Immature natural killer cell (primary cell): Measurements from ENCODE around the gene PIGO. TPM values are rescaled to one million over a fixed set of nuclear protein-coding genes. Genes with fewer than 3 reads are reported as not detected.

Experiments used
- DNase-seq, 3 donors: peaks; one replicate each; pipeline ENCODE4 v3.0.0; 2022; ENCODE audit warnings: mixed read lengths in 1 of 3
- H3K27ac Mint-ChIP-seq, 6 donors: one replicate each; pipeline ENCODE4 v1.8.0; 2020; ENCODE audit warnings: mixed read lengths in 6 of 6, mild to moderate bottlenecking in 5 of 6, inconsistent platforms in 4 of 6, moderate library complexity in 3 of 6
- H3K27me3 Mint-ChIP-seq, 3 donors: one replicate each; pipeline ENCODE4 v1.8.0; 2020 to 2021; ENCODE audit warnings: low read depth in 3 of 3, mild to moderate bottlenecking in 3 of 3, mixed read lengths in 3 of 3, moderate library complexity in 3 of 3, inconsistent platforms in 1 of 3
- H3K36me3 Mint-ChIP-seq, 3 donors: one replicate each; pipeline ENCODE4 v1.8.0; 2020; ENCODE audit warnings: mixed read lengths in 3 of 3, inconsistent platforms in 2 of 3, mild to moderate bottlenecking in 2 of 3
- H3K4me1 Mint-ChIP-seq, 2 donors: one replicate each; pipeline ENCODE4 v1.8.0; 2020; ENCODE audit warnings: inconsistent platforms in 2 of 2, mild to moderate bottlenecking in 2 of 2, mixed read lengths in 2 of 2, moderate library complexity in 1 of 2
- H3K4me3 Mint-ChIP-seq, 5 donors: one replicate each; pipeline ENCODE4 v1.8.0; 2020; ENCODE audit warnings: mild to moderate bottlenecking in 5 of 5, mixed read lengths in 5 of 5, inconsistent platforms in 3 of 5, moderate library complexity in 3 of 5
- H3K9me3 Mint-ChIP-seq, 6 donors: one replicate each; pipeline ENCODE4 v1.8.0; 2020; ENCODE audit warnings: mild to moderate bottlenecking in 6 of 6, mixed read lengths in 6 of 6, inconsistent platforms in 4 of 6, moderate library complexity in 3 of 6
- polyA plus RNA-seq, 3 donors: library from polyadenylated mRNA; unstranded; fragments of 300-500 nt; fragmentation: Illumina TruSeq; gene quantifications; one replicate each; pipeline ENCODE4 v1.2.3, GENCODE V29; 2021

PIGO gene
- polyA plus RNA-seq = 10 to 100 TPM; 23.6 to 38.9 (median 27.8) TPM

GRCh38 chr9:35096035-35096849 lies at the start of gene PIGO:
Gene PIGO, minus strand, starts transcription at chr9:35096591. Its CDS starts 1,026 bp downstream, at chr9:35095565.
- H3K27me3 Mint-ChIP-seq = peaks cover 0 to 5% (median 3%) of the 10 kb centered on the region in 3 donors
- H3K36me3 Mint-ChIP-seq = peaks cover 6 to 26% (median 9%) of the 10 kb centered on the region in 3 donors
- no peaks in the 10 kb centered on the region for H3K9me3 Mint-ChIP-seq
- H3K27ac Mint-ChIP-seq = peak within 1 kb of the TSS; percentile 79 to 93 (median 91)
- peak; percentile 84 to 88 (median 88) for DNase-seq
- peak within 1 kb of the TSS; percentile 80 to 86 (median 85) for H3K4me3 Mint-ChIP-seq
- peaks cover 32 to 40% of the 10 kb centered on the region in 2 donors for H3K4me1 Mint-ChIP-seq

GRCh38 chr9:35142037-35142436 lies 45.6 kb upstream of the PIGO start:
- Mint-ChIP-seq H3K9me3 (peaks cover 6 to 30% (median 15%) of the 10 kb centered on the region in 6 donors), H3K4me3 (no peak overlapping the region), H3K27ac (no peak overlapping the region), H3K36me3 (peaks cover 3 to 5% (median 3%) of the 10 kb centered on the region in 3 donors), H3K27me3 (peaks cover 2% of the 10 kb centered on the region in 3 donors), H3K4me1 (no peaks in the 10 kb centered on the region)
- DNase-seq = no peak

GRCh38 chr9:35140093-35140492 lies 43.7 kb upstream of the PIGO start:
- Mint-ChIP-seq H3K27ac (no peak overlapping the region), H3K27me3 (peaks cover 2% of the 10 kb centered on the region in 3 donors), H3K9me3 (peaks cover 0 to 23% (median 13%) of the 10 kb centered on the region in 6 donors), H3K4me3 (no peak overlapping the region), H3K4me1 (no peaks in the 10 kb centered on the region), H3K36me3 (peaks cover 3 to 5% (median 3%) of the 10 kb centered on the region in 3 donors)
- no peak for DNase-seq

- peaks cover 0 to 6% (median 2%) of the 10 kb centered on the region in 6 donors for H3K9me3 Mint-ChIP-seq
- H3K27ac Mint-ChIP-seq = no peak overlapping the region
- no peaks in the 10 kb centered on the region for H3K4me1 Mint-ChIP-seq
- no peaks in the 10 kb centered on the region for H3K36me3 Mint-ChIP-seq
- DNase-seq = no peak
- H3K27me3 Mint-ChIP-seq = peaks cover 0 to 3% (median 2%) of the 10 kb centered on the region in 3 donors
- no peak overlapping the region for H3K4me3 Mint-ChIP-seq
Measured at GRCh38 chr9:35136866-35137265, 40.5 kb upstream of the PIGO start.

- H3K36me3 Mint-ChIP-seq = no peaks in the 10 kb centered on the region
- no peak overlapping the region for H3K4me3 Mint-ChIP-seq
- no peaks in the 10 kb centered on the region for H3K4me1 Mint-ChIP-seq
- DNase-seq = no peak
- H3K27ac Mint-ChIP-seq = no peak overlapping the region
- peaks cover 0 to 3% (median 2%) of the 10 kb centered on the region in 3 donors for H3K27me3 Mint-ChIP-seq
- peaks cover 0 to 3% (median 0%) of the 10 kb centered on the region in 6 donors for H3K9me3 Mint-ChIP-seq
Measured at GRCh38 chr9:35135988-35136387, 39.6 kb upstream of the PIGO start.

GRCh38 chr9:35134920-35135319 lies 38.5 kb upstream of the PIGO start:
- no peaks in the 10 kb centered on the region for H3K36me3 Mint-ChIP-seq
- H3K27me3 Mint-ChIP-seq = peaks cover 0 to 3% (median 3%) of the 10 kb centered on the region in 3 donors
- H3K9me3 Mint-ChIP-seq = no peaks in the 10 kb centered on the region
- no peak overlapping the region for H3K4me3 Mint-ChIP-seq
- H3K4me1 Mint-ChIP-seq = no peaks in the 10 kb centered on the region
- no peak for DNase-seq
- no peak overlapping the region for H3K27ac Mint-ChIP-seq

- Mint-ChIP-seq H3K27ac (peak overlapping the region; percentile 87 to 99 (median 96)), H3K4me3 (peak overlapping the region; percentile 89 to 99 (median 95)), H3K36me3 (no peaks in the 10 kb centered on the region), H3K9me3 (no peaks in the 10 kb centered on the region), H3K4me1 (peaks cover 42 to 46% of the 10 kb centered on the region in 2 donors), H3K27me3 (peaks cover 0 to 14% (median 5%) of the 10 kb centered on the region in 3 donors)
- peak; percentile 84 to 86 (median 84) for DNase-seq
Measured at GRCh38 chr9:35116898-35117551, 20.6 kb upstream of the PIGO start.

- Mint-ChIP-seq H3K4me1 (peaks cover 47 to 51% of the 10 kb centered on the region in 2 donors), H3K27ac (peak overlapping the region; percentile 87 to 99 (median 96)), H3K4me3 (peak overlapping the region; percentile 89 to 99 (median 95)), H3K36me3 (no peaks in the 10 kb centered on the region), H3K9me3 (no peaks in the 10 kb centered on the region), H3K27me3 (peaks cover 0 to 15% (median 5%) of the 10 kb centered on the region in 3 donors)
- no peak for DNase-seq
Measured at GRCh38 chr9:35116539-35116897, 20.1 kb upstream of the PIGO start.

GRCh38 chr9:35115680-35116538 lies 19.5 kb upstream of the PIGO start, which contains the start of gene ATOSB:
Gene ATOSB, minus strand, starts transcription at chr9:35115862. Its CDS starts 7,588 bp downstream, at chr9:35108274.
- no peaks in the 10 kb centered on the region for H3K36me3 Mint-ChIP-seq
- H3K27ac Mint-ChIP-seq = peak within 1 kb of the TSS; percentile 87 to 99 (median 96)
- peak; percentile 93 for DNase-seq
- peak within 1 kb of the TSS; percentile 89 to 99 (median 95) for H3K4me3 Mint-ChIP-seq
- H3K27me3 Mint-ChIP-seq = peaks cover 0 to 15% (median 5%) of the 10 kb centered on the region in 3 donors
- peaks cover 50 to 57% of the 10 kb centered on the region in 2 donors for H3K4me1 Mint-ChIP-seq
- no peaks in the 10 kb centered on the region for H3K9me3 Mint-ChIP-seq

GRCh38 chr9:35114840-35115628 lies 18.6 kb upstream of the PIGO start:
- Mint-ChIP-seq H3K27ac (peak overlapping the region; percentile 87 to 99 (median 96)), H3K36me3 (no peaks in the 10 kb centered on the region), H3K4me1 (peaks cover 58 to 66% of the 10 kb centered on the region in 2 donors), H3K4me3 (peak overlapping the region; percentile 89 to 99 (median 95)), H3K9me3 (no peaks in the 10 kb centered on the region), H3K27me3 (peaks cover 0 to 14% (median 7%) of the 10 kb centered on the region in 3 donors)
- peak; percentile 32 to 46 (median 46) for DNase-seq

- Mint-ChIP-seq H3K9me3 (no peaks in the 10 kb centered on the region), H3K4me3 (peak overlapping the region; percentile 89 to 99 (median 95)), H3K36me3 (no peaks in the 10 kb centered on the region), H3K27me3 (peaks cover 0 to 13% (median 7%) of the 10 kb centered on the region in 3 donors), H3K27ac (peak overlapping the region; percentile 87 to 99 (median 96)), H3K4me1 (peaks cover 64 to 74% of the 10 kb centered on the region in 2 donors)
- peak; percentile 50 to 61 (median 59) for DNase-seq
Measured at GRCh38 chr9:35114113-35114839, 17.9 kb upstream of the PIGO start.
